GM23248 (cell line): Measurements from ENCODE around the gene ENTPD7.

Experiments used
- EZH2 ChIP-seq: fragments of 200-600 bp; sonication (generic); IDR thresholded peaks from 2 replicates; pipeline ENCODE4 v1.6.1; 2018; ENCODE audit warnings: antibody characterized with exemption, mild to moderate bottlenecking; ENCODE audit not compliant: insufficient read depth, poor library complexity, severe bottlenecking
- EZH2phosphoT487 ChIP-seq: fragments of 200-600 bp; sonication (generic); IDR thresholded peaks from 2 replicates; pipeline ENCODE4 v1.6.1; 2018; ENCODE audit warnings: antibody characterized with exemption, moderate library complexity, mild to moderate bottlenecking, low read depth; ENCODE audit not compliant: insufficient read depth

DNA sequence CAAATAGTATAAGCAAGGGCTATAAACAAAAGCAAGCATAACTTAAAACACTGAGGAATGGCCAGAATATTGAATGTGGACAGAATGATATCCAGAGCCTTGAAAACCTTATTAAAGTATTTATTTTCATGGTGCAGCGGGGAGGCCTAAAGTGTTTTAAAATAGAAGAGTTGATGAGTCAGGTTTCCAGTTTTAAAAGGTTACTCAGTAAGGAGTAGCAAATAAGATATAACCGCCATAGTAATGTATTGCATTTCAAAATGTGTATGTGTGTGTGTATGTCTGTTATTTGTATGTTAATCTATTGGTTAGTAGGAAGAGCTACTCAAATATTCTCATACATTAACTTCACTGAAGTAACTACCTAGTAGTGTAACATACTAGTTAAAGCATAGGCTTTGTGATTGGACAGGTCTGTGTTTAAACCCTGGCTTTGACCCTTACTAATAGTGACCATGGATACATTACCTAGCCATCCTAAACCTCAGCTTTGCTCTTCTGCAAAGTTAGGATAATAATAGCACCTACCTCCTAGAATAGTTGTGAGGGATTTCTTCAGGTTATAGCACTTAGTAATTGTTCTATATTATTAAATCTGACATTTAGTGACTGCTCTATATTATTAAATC lies 89.6 kb downstream of the ENTPD7 start:
- no peak for TF ChIP-seq EZH2
- no peak for TF ChIP-seq EZH2phosphoT487
